SK-N-DZ (cell line): ENCODE data around the gene MAPK12.

Experiments used
- DNase-seq: peaks from one replicate; pipeline ENCODE4 v3.0.0-alpha.2; 2015; ENCODE audit warnings: low spot score

Gene MAPK12

GRCh38 chr22:50236731-50237409, 24.6 kb downstream of the MAPK12 start:
- DNase-seq = no peak

GRCh38 chr22:50233223-50233622, 28.3 kb downstream of the MAPK12 start:
- DNase-seq = no peak

- no peak for DNase-seq
Observed at GRCh38 chr22:50232481-50233151, 28.9 kb downstream of the MAPK12 start.

- no peak for DNase-seq
Observed at GRCh38 chr22:50229370-50229769, 32.1 kb downstream of the MAPK12 start.

GRCh38 chr22:50228366-50228765, 33.1 kb downstream of the MAPK12 start:
- no peak for DNase-seq

GRCh38 chr22:50227579-50228215, 33.8 kb downstream of the MAPK12 start:
- no peak for DNase-seq

- DNase-seq = no peak
Observed at GRCh38 chr22:50226875-50227165, 34.7 kb downstream of the MAPK12 start.

- no peak for DNase-seq
Observed at GRCh38 chr22:50226063-50226874, 35.2 kb downstream of the MAPK12 start.

GRCh38 chr22:50225200-50225969, 36.1 kb downstream of the MAPK12 start:
- DNase-seq = no peak

GRCh38 chr22:50224071-50224470, 37.4 kb downstream of the MAPK12 start:
- DNase-seq = no peak

GRCh38 chr22:50222508-50222907, 39.0 kb downstream of the MAPK12 start:
- no peak for DNase-seq

GRCh38 chr22:50221410-50222300, 39.8 kb downstream of the MAPK12 start:
- no peak for DNase-seq

GRCh38 chr22:50220603-50221409, 40.7 kb downstream of the MAPK12 start:
- DNase-seq = no peak

- DNase-seq = no peak
Observed at GRCh38 chr22:50219800-50220602, 41.5 kb downstream of the MAPK12 start.

GRCh38 chr22:50218996-50219727, 42.3 kb downstream of the MAPK12 start:
- DNase-seq = no peak

GRCh38 chr22:50218153-50218995, 43.1 kb downstream of the MAPK12 start:
- no peak for DNase-seq

- DNase-seq = no peak
Observed at GRCh38 chr22:50217543-50218152, 43.8 kb downstream of the MAPK12 start.
